PFSK-1 (cell line): Measurements from ENCODE around the gene CNOT3.

Experiments
- REST ChIP-seq, 2 experiments: IDR thresholded peaks; 2 replicates each; pipeline versions ENCODE4 v1.6.1 to v1.8.0; 2011 to 2012; ENCODE audit warnings: low read depth in 2 of 2, low read length in 2 of 2, control low read depth in 1 of 2, inconsistent platforms in 1 of 2, mild to moderate bottlenecking in 1 of 2, moderate library complexity in 1 of 2; ENCODE audit not compliant: insufficient read depth in 1 of 2
- SIN3A ChIP-seq: IDR thresholded peaks from 2 replicates; pipeline ENCODE4 v1.6.1; 2012; ENCODE audit warnings: mild to moderate bottlenecking, low read length, moderate library complexity, borderline replicate concordance; ENCODE audit not compliant: insufficient read depth
- TAF1 ChIP-seq: IDR thresholded peaks from 2 replicates; pipeline ENCODE4 v1.6.1; 2012; ENCODE audit warnings: low read length, control low read depth, borderline replicate concordance; ENCODE audit not compliant: insufficient read depth

GRCh38 chr19:54179262-54179852 lies 41.8 kb downstream of the CNOT3 start:
- no peak for TF ChIP-seq SIN3A
- TF ChIP-seq REST (IDR thresholded peaks at IDR 0.05; ENCODE audit: insufficient read depth in 1 of 2, low read depth in 2 of 2, low read length in 2 of 2), result no peak
- no peak for TF ChIP-seq TAF1
